Progenitor cell of endocrine pancreas (in vitro differentiated cells): Measurements from ENCODE around the gene SPATA31D1. TPM values are rescaled to one million over a fixed set of nuclear protein-coding genes. Genes with fewer than 3 reads are reported as not detected.

Experiments used
- DNase-seq: peaks from one replicate; pipeline ENCODE4 v3.0.0; 2021; ENCODE audit warnings: low spot score; ENCODE audit not compliant: unreplicated experiment
- H3K27ac Mint-ChIP-seq: 2 replicates; pipeline ENCODE4 v1.8.0; 2021; ENCODE audit warnings: mild to moderate bottlenecking, moderate library complexity, mixed read lengths
- H3K27me3 Mint-ChIP-seq: 2 replicates; pipeline ENCODE4 v1.8.0; 2021; ENCODE audit warnings: mixed read lengths
- H3K36me3 Mint-ChIP-seq: 2 replicates; pipeline ENCODE4 v1.8.0; 2022; ENCODE audit warnings: mixed read lengths; ENCODE audit not compliant: insufficient read depth
- H3K4me1 Mint-ChIP-seq: 2 replicates; pipeline ENCODE4 v1.8.0; 2021; ENCODE audit warnings: low read depth, mixed read lengths
- H3K4me3 Mint-ChIP-seq: 2 replicates; pipeline ENCODE4 v1.8.0; 2021; ENCODE audit warnings: low read depth, mild to moderate bottlenecking, moderate library complexity, mixed read lengths
- H3K9me3 Mint-ChIP-seq: 2 replicates; pipeline ENCODE4 v1.8.0; 2021; ENCODE audit warnings: low read depth, mixed read lengths
- total RNA-seq: library from RNA; stranded (reverse); gene quantifications from 2 replicates; pipeline ENCODE4 v1.2.1, GENCODE V29; 2021
- TF ChIP-seq, protein P1 (sequence below): fragments of 200-600 bp; sonication (generic); IDR thresholded peaks from one replicate; pipeline ENCODE4 v1.5.0; 2021; ENCODE audit warnings: antibody characterized with exemption, mild to moderate bottlenecking; ENCODE audit not compliant: unreplicated experiment

The SPATA31D1 gene
- total RNA-seq, 1 donor from 2014 or later, result not detected

DNA sequence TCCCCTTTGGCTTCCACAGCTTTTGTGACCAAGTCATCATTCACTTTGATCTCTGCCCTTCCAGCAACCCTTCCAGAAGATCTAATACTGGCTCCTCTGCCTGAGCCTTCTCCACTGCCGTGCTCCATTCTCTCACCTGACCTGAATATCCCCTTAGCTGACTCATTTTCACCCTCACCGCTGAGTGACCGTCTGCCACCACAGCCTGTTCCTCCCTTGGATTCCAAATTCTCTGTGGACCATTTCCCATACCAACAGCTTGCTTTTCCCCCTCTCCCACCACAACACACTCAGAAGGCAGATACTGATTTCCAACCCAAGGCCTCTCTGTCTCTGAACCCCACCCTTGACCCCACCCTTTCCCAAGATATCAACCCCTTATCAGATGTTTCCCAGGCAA, 20.5 kb upstream of the SPATA31D1 start:
- Mint-ChIP-seq H3K27ac (no peak overlapping the region), H3K4me3 (no peak overlapping the region), H3K36me3 (peaks cover 1% of the 10 kb centered on the region), H3K27me3 (peaks cover 3% of the 10 kb centered on the region), H3K9me3 (peaks cover 18% of the 10 kb centered on the region), H3K4me1 (no peaks in the 10 kb centered on the region)
- DNase-seq, result no peak
- TF ChIP-seq, protein P1, sequence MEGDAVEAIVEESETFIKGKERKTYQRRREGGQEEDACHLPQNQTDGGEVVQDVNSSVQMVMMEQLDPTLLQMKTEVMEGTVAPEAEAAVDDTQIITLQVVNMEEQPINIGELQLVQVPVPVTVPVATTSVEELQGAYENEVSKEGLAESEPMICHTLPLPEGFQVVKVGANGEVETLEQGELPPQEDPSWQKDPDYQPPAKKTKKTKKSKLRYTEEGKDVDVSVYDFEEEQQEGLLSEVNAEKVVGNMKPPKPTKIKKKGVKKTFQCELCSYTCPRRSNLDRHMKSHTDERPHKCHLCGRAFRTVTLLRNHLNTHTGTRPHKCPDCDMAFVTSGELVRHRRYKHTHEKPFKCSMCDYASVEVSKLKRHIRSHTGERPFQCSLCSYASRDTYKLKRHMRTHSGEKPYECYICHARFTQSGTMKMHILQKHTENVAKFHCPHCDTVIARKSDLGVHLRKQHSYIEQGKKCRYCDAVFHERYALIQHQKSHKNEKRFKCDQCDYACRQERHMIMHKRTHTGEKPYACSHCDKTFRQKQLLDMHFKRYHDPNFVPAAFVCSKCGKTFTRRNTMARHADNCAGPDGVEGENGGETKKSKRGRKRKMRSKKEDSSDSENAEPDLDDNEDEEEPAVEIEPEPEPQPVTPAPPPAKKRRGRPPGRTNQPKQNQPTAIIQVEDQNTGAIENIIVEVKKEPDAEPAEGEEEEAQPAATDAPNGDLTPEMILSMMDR, result no peak

DNA sequence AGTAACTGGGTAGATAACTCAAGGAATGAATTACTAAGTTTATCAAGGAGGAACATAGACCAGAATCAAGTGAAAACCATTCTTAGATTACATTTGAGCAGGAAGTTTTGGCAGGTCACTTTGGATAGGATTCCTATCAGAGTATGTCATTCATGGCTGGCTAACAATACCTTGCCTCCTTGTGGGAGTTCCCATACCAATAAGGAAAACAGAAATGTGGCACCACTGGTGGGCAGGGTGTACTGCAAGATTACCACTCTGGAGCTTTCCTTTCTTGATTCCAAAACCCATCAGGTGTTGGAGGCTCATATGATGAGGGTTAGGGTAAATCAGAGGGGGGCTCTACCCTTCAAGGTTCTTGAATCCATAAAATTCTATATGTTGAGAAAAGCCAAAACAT, 18.6 kb upstream of the SPATA31D1 start:
- H3K27ac Mint-ChIP-seq, result no peak overlapping the region

DNA sequence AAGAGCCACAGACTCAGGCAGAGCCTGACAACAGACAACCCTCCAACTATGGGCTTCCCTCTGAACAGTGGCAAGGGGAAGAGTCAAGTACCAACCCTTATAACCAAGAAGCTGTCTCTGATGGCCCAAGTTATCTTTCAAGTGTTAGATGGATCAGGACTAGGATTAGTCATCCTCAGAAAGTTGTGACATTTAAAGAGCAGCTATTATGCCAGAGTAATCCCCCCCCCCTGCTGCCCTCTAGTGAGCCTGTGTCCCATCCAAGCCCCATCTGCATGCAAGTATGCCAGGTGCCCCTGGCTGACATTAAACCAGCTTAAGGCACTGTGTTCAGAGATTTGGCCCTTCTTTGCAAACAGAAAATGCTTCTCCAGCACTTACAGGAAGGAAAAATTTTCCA, 16.8 kb upstream of the SPATA31D1 start:
- Mint-ChIP-seq H3K27me3 (peaks cover 6% of the 10 kb centered on the region), H3K27ac (no peak overlapping the region), H3K36me3 (peaks cover 1% of the 10 kb centered on the region), H3K4me1 (no peaks in the 10 kb centered on the region), H3K4me3 (no peak overlapping the region), H3K9me3 (peaks cover 15% of the 10 kb centered on the region)
- TF ChIP-seq, protein P1, result no peak
- no peak for DNase-seq

More for the DNA sequence above, 18.6 kb upstream of the SPATA31D1 start:
- no peak for DNase-seq
- TF ChIP-seq, protein P1, result no peak
- Mint-ChIP-seq H3K4me1 (no peaks in the 10 kb centered on the region), H3K27me3 (peaks cover 3% of the 10 kb centered on the region), H3K9me3 (peaks cover 15% of the 10 kb centered on the region), H3K36me3 (peaks cover 1% of the 10 kb centered on the region), H3K4me3 (no peak overlapping the region)

DNA sequence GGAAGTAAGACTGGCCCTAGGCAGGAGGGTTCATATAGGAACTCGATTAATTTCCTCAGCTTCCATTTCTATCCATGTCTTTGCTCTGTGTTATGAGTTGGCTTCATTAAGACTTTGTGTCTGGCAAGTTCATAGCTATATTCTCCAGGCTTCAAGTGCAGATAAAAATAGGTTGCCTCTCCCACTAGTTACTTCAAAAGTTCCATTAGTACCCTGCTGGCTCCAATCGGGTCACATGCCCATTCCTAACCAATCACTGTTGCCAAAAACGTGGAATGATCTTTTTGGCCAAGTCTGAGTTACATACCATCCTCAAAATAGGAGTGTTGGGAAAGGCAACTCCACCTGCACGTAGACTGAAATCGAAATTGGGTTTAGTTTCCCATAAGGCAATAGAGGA, 13.8 kb upstream of the SPATA31D1 start:
- peaks cover 8% of the 10 kb centered on the region for H3K9me3 Mint-ChIP-seq
- H3K4me1 Mint-ChIP-seq, result no peaks in the 10 kb centered on the region
- no peaks in the 10 kb centered on the region for H3K36me3 Mint-ChIP-seq
- no peak overlapping the region for H3K27ac Mint-ChIP-seq
- DNase-seq, result no peak
- peaks cover 3% of the 10 kb centered on the region for H3K27me3 Mint-ChIP-seq
- no peak overlapping the region for H3K4me3 Mint-ChIP-seq
- TF ChIP-seq, protein P1, result no peak

DNA sequence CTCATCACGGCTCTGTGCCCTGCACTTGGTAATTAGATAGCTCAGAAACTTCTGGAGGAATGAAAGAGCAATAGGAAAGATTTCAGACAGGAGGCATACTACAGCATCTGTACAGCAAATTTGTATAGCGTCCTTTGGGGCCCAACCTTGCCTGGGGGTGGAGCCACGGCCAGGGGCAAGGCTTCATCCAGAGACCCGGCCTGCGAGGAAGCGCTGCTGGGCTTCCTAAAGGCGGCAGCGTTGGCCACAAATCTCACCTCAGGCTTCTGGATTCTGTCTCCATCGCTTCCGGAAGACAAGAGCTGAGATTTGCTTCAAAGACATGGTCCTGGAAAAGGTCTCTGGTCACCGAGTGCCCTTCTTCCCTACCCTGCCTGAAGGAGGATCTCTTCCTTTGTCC, 12.2 kb upstream of the SPATA31D1 start:
- Mint-ChIP-seq H3K9me3 (peaks cover 8% of the 10 kb centered on the region), H3K27ac (no peak overlapping the region), H3K4me1 (no peaks in the 10 kb centered on the region), H3K27me3 (peaks cover 3% of the 10 kb centered on the region), H3K4me3 (no peak overlapping the region), H3K36me3 (no peaks in the 10 kb centered on the region)
- TF ChIP-seq, protein P1, result no peak
- DNase-seq, result no peak
